ENCODE results near the gene ZFP36.

DNA sequence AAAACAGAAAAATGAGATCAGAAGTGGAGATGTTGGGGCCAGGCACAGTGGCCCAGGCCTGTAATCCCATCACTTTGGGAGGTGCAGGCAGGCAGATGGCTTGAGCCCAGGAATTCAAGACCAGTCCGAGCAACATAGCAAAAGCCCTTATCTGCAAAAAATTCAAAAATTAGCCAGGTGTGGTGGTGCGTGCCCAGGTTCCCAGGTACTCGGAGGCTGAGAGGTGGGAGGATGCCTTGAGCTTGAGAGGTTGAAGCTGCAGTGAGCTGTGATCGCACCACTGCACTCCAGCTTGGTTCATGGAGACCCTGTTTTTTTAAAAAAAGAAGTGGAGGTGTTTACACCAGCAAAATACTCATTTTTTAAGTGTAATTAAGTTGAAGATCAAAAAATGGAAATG is 6.6 kb upstream of the ZFP36 start:
- TF ChIP-seq, protein P1, sequence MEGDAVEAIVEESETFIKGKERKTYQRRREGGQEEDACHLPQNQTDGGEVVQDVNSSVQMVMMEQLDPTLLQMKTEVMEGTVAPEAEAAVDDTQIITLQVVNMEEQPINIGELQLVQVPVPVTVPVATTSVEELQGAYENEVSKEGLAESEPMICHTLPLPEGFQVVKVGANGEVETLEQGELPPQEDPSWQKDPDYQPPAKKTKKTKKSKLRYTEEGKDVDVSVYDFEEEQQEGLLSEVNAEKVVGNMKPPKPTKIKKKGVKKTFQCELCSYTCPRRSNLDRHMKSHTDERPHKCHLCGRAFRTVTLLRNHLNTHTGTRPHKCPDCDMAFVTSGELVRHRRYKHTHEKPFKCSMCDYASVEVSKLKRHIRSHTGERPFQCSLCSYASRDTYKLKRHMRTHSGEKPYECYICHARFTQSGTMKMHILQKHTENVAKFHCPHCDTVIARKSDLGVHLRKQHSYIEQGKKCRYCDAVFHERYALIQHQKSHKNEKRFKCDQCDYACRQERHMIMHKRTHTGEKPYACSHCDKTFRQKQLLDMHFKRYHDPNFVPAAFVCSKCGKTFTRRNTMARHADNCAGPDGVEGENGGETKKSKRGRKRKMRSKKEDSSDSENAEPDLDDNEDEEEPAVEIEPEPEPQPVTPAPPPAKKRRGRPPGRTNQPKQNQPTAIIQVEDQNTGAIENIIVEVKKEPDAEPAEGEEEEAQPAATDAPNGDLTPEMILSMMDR (IDR thresholded peaks at IDR 0.05), result no peak
- TF ChIP-seq EZH2 (IDR thresholded peaks at IDR 0.05; ENCODE audit: borderline replicate concordance, insufficient read depth, low read depth, low read length, poor library complexity, severe bottlenecking), result no peak

All from B cell (primary cell).